ENCODE results near the gene RIN2.

- no peak for TF ChIP-seq EZH2 (IDR thresholded peaks at IDR 0.05; ENCODE audit: low read depth, unreplicated experiment)
- TF ChIP-seq CTCF (conservative IDR thresholded peaks at IDR 0.05; ENCODE audit: low read depth in 2 of 2) = no peak
- no peak for TF ChIP-seq REST (IDR thresholded peaks at IDR 0.05; ENCODE audit: unreplicated experiment)
- TF ChIP-seq POLR2AphosphoS5 (IDR thresholded peaks at IDR 0.05; ENCODE audit: low read depth) = no peak
- no peak for TF ChIP-seq CREB1 (CRISPR knock-in tag; IDR thresholded peaks at IDR 0.05; ENCODE audit: low read depth)
- no peak for TF ChIP-seq ZNF462 (CRISPR knock-in tag; IDR thresholded peaks at IDR 0.05)
- TF ChIP-seq ZNF114 (CRISPR knock-in tag; IDR thresholded peaks at IDR 0.05) = no peak
- no peak for TF ChIP-seq EZH2phosphoT487 (IDR thresholded peaks at IDR 0.05; ENCODE audit: unreplicated experiment)
- no peak for TF ChIP-seq ETS1 (IDR thresholded peaks at IDR 0.05)
- no peak for TF ChIP-seq JUNB (IDR thresholded peaks at IDR 0.05; ENCODE audit: unreplicated experiment)
- no peak for TF ChIP-seq ZNF331 (CRISPR knock-in tag; IDR thresholded peaks at IDR 0.05; ENCODE audit: low read depth)
Measured at GRCh38 chr20:19713822-19714578, 44.1 kb upstream of the RIN2 start.

All from GM23338 (cell line).